Effector CD8-positive, alpha-beta T cell (primary cell): ENCODE measurements around the gene FMNL2.
"Not testable (repeated sequence)": the region's sequence is repeated elsewhere in the genome, so short reads cannot be mapped to it uniquely, and the experiment has no call there.

Experiments
- DNase-seq: peaks from one replicate; lab custom pipeline; 2025; lab: John Stamatoyannopoulos, UW

FMNL2 gene

GRCh38 chr2:152522446-152522845, 187.5 kb downstream of the FMNL2 start:
- not testable (repeated sequence) for DNase-seq

GRCh38 chr2:152523091-152523490, 188.1 kb downstream of the FMNL2 start:
- DNase-seq, result no peak

- DNase-seq, result no peak
These were observed 190.4 kb downstream of the FMNL2 start for GRCh38 chr2:152525277-152525838.

- DNase-seq, result no peak
These were observed 194.6 kb downstream of the FMNL2 start for GRCh38 chr2:152529420-152530115.

GRCh38 chr2:152532241-152532640, 197.3 kb downstream of the FMNL2 start:
- DNase-seq, result no peak

GRCh38 chr2:152534460-152535135, 199.6 kb downstream of the FMNL2 start:
- DNase-seq, result no peak

- no peak for DNase-seq
These were observed 202.2 kb downstream of the FMNL2 start for GRCh38 chr2:152537081-152537651.

- DNase-seq, result no peak
These were observed 204.4 kb downstream of the FMNL2 start for GRCh38 chr2:152539424-152539823.

GRCh38 chr2:152541712-152542111, 206.7 kb downstream of the FMNL2 start:
- no peak for DNase-seq

- DNase-seq, result no peak
These were observed 207.5 kb downstream of the FMNL2 start for GRCh38 chr2:152542337-152542994.

GRCh38 chr2:152542995-152543481, 208.1 kb downstream of the FMNL2 start:
- no peak for DNase-seq

GRCh38 chr2:152543717-152544116, 208.7 kb downstream of the FMNL2 start:
- no peak for DNase-seq

GRCh38 chr2:152544638-152545037, 209.7 kb downstream of the FMNL2 start:
- DNase-seq, result no peak

GRCh38 chr2:152546230-152546837, 211.4 kb downstream of the FMNL2 start:
- no peak for DNase-seq

GRCh38 chr2:152548111-152548875, 213.3 kb downstream of the FMNL2 start:
- DNase-seq, result no peak

- DNase-seq, result no peak
These were observed 214.0 kb downstream of the FMNL2 start for GRCh38 chr2:152548996-152549395.

- DNase-seq, result no peak
These were observed 214.4 kb downstream of the FMNL2 start for GRCh38 chr2:152549423-152549822.

- DNase-seq, result no peak
These were observed 215.4 kb downstream of the FMNL2 start for GRCh38 chr2:152550386-152550785.

- DNase-seq, result no peak
These were observed 217.9 kb downstream of the FMNL2 start for GRCh38 chr2:152552888-152553287.

GRCh38 chr2:152553518-152553917, 218.5 kb downstream of the FMNL2 start:
- DNase-seq, result no peak

GRCh38 chr2:152555048-152555447, 220.1 kb downstream of the FMNL2 start:
- no peak for DNase-seq
